ENCODE data around the gene HMCES. TPM values are rescaled to one million over a fixed set of nuclear protein-coding genes. Genes with fewer than 3 reads are reported as not detected.

The HMCES gene
- total and polyA plus RNA-seq, 2 donors = 33.2 to 59.4 TPM

GRCh38 chr3:129353589-129353941, 74.9 kb downstream of the HMCES start:
- Histone ChIP-seq H3K4me3 (ENCODE audit: low read length in 2 of 2) (no peak overlapping the region), H3K9me3 (ENCODE audit: control insufficient read depth in 2 of 2, insufficient read depth in 1 of 2, low read length in 1 of 2) (no peaks in the 10 kb centered on the region), H3K4me1 (ENCODE audit: control insufficient read depth in 2 of 2, insufficient read depth in 2 of 2, low read length in 2 of 2) (no peaks in the 10 kb centered on the region), H3K27me3 (ENCODE audit: control insufficient read depth in 2 of 2, insufficient read depth in 1 of 2, low read length in 1 of 2) (no peaks in the 10 kb centered on the region), H3K36me3 (ENCODE audit: control insufficient read depth in 2 of 2, insufficient read depth in 2 of 2, low read length in 1 of 2) (no peaks in the 10 kb centered on the region), H3K27ac (ENCODE audit: low read depth in 1 of 2, low read length in 1 of 2) (no peak overlapping the region)
- no peak for DNase-seq (ENCODE audit: low read depth in 6 of 9, low spot score in 9 of 9)
- 94% methylated on average over 5 of the region's 5 CpGs for WGBS

Other genes with a start within 250 kb of the HMCES start
- gene GP9, start 218.1 kb upstream of the HMCES start, total RNA-seq = 0.14 TPM
- gene GP9, start 218.1 kb upstream of the HMCES start, polyA plus RNA-seq = 0.02 TPM
- gene RAB43, start 157.1 kb upstream of the HMCES start, total RNA-seq = 12.8 TPM
- 21.2 TPM for gene RAB43, start 157.1 kb upstream of the HMCES start, polyA plus RNA-seq
- 32.6 TPM for gene ISY1, start 117.8 kb upstream of the HMCES start, total RNA-seq
- 34.8 TPM for gene ISY1, start 117.8 kb upstream of the HMCES start, polyA plus RNA-seq
- gene CNBP, start 95.0 kb upstream of the HMCES start, total RNA-seq = 307 TPM
- 519 TPM for gene CNBP, start 95.0 kb upstream of the HMCES start, polyA plus RNA-seq
- gene COPG1, start 29.3 kb upstream of the HMCES start, total RNA-seq = 74.7 TPM
- 70.8 TPM for gene COPG1, start 29.3 kb upstream of the HMCES start, polyA plus RNA-seq
- gene EFCAB12, start 149.8 kb downstream of the HMCES start, total RNA-seq = 0.05 TPM
- 0.37 TPM for gene EFCAB12, start 149.8 kb downstream of the HMCES start, polyA plus RNA-seq
- 48.4 TPM for gene MBD4, start 161.1 kb downstream of the HMCES start, total RNA-seq
- 28.8 TPM for gene MBD4, start 161.1 kb downstream of the HMCES start, polyA plus RNA-seq
- gene IFT122, start 161.4 kb downstream of the HMCES start, total RNA-seq = 14.5 TPM
- 10.0 TPM for gene IFT122, start 161.4 kb downstream of the HMCES start, polyA plus RNA-seq
- gene RHO, start 249.8 kb downstream of the HMCES start, total RNA-seq = 0.05 TPM
- gene RHO, start 249.8 kb downstream of the HMCES start, polyA plus RNA-seq = 0.07 TPM